ENCODE results near the gene BRIP1.
"Not testable (repeated sequence)": the region's sequence is repeated elsewhere in the genome, so short reads cannot be mapped to it uniquely, and the experiment has no call there.

DNA sequence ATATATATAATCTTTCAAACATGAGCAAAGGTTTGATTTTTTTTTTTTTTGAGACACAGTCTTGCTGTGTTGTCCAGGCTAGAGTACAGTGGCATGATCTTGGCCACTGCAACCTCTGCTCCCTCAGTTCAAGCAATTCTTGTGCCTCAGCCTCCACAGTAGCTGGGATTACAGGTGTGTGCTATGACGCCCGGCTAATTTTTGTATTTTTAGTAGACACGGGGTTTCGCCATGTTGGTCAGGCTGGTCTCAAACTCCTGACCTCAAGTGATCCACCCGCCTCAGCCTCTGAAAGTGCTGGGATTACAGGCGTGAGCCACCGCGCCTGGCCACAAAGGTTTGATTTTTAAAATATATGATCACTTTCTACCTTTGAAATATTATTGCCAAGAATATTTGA is 135.5 kb downstream of the BRIP1 start:
- TF ChIP-seq POLR2A (IDR thresholded peaks at IDR 0.05): not testable (repeated sequence)
- TF ChIP-seq, protein P1, sequence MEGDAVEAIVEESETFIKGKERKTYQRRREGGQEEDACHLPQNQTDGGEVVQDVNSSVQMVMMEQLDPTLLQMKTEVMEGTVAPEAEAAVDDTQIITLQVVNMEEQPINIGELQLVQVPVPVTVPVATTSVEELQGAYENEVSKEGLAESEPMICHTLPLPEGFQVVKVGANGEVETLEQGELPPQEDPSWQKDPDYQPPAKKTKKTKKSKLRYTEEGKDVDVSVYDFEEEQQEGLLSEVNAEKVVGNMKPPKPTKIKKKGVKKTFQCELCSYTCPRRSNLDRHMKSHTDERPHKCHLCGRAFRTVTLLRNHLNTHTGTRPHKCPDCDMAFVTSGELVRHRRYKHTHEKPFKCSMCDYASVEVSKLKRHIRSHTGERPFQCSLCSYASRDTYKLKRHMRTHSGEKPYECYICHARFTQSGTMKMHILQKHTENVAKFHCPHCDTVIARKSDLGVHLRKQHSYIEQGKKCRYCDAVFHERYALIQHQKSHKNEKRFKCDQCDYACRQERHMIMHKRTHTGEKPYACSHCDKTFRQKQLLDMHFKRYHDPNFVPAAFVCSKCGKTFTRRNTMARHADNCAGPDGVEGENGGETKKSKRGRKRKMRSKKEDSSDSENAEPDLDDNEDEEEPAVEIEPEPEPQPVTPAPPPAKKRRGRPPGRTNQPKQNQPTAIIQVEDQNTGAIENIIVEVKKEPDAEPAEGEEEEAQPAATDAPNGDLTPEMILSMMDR (IDR thresholded peaks at IDR 0.05): not testable (repeated sequence)

Measured in uterus (tissue), 2 donors.